RWPE1 (cell line): ENCODE data around the gene PAX4.

ENCODE experiments used
- CTCF ChIA-PET: fragments of 350-600 bp; sonication (Branson Sonifier 250); formaldehyde crosslinking; extraction: SDS; loops from one replicate; lab custom pipeline; 2021; lab: Yijun Ruan, JAX
- POLR2A ChIA-PET: fragments of 400-600 bp; formaldehyde crosslinking; extraction: SDS; loops from one replicate; lab custom pipeline; 2020; ENCODE audit warnings: antibody characterized with exemption; ENCODE audit not compliant: low non-redundant PET; lab: Yijun Ruan, JAX
- DNase-seq: peaks from one replicate; pipeline ENCODE4 v3.0.0; 2012; ENCODE audit warnings: low spot score
- H3K27ac ChIP-seq: fragments of 450-650 bp; 2 replicates; pipeline ENCODE4 v1.5.1; 2017
- TF ChIP-seq, protein P1 (sequence below): fragments of 450-650 bp; conservative IDR thresholded peaks from 2 replicates; pipeline ENCODE4 v1.5.1; 2017; ENCODE audit warnings: low read depth, mild to moderate bottlenecking

Gene PAX4

DNA sequence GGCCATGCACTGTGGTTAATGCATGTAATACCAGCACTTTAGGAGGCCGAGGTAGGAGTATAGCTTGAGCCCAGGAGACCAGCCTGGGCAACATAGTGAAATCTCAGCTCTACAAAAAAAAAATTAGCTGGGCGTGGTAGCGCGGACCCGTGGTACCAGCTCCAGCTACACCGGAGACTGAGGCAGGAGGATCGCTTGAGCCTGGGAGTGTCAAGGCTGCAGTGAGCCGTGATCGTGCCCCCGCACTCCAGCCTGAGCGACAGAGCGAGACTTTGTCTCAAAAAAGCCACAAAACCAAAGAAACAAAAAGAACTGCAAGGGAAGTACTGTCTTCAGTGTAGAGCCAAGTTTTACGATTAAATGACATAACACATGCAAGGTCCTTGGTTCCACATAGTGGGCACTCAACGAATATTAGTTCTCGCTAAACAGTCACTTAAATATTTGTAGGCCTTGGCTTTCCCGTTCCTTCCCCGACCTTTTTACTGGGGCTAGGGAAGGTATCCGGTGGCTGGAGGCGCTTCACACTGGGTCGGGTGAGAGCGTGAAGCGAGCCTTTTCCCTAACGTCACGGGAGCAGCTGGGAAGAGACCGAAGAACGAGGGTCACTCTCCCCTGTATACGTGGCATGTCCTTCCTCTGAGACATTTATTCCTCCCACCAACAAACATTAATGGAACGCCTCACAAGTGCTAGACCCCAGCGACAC is 33.1 kb upstream of the PAX4 start:
- TF ChIP-seq, protein P1, sequence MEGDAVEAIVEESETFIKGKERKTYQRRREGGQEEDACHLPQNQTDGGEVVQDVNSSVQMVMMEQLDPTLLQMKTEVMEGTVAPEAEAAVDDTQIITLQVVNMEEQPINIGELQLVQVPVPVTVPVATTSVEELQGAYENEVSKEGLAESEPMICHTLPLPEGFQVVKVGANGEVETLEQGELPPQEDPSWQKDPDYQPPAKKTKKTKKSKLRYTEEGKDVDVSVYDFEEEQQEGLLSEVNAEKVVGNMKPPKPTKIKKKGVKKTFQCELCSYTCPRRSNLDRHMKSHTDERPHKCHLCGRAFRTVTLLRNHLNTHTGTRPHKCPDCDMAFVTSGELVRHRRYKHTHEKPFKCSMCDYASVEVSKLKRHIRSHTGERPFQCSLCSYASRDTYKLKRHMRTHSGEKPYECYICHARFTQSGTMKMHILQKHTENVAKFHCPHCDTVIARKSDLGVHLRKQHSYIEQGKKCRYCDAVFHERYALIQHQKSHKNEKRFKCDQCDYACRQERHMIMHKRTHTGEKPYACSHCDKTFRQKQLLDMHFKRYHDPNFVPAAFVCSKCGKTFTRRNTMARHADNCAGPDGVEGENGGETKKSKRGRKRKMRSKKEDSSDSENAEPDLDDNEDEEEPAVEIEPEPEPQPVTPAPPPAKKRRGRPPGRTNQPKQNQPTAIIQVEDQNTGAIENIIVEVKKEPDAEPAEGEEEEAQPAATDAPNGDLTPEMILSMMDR: no peak
- DNase-seq: peak; percentile 36
- peak overlapping the region; percentile 84 for H3K27ac ChIP-seq
- CTCF ChIA-PET: no interaction called here
- POLR2A ChIA-PET: interaction anchor here (0.6 kb wide), 1 partner anchor 20 kb away, joined by 3 read pairs; no protein-coding TSS in a partner anchor

DNA sequence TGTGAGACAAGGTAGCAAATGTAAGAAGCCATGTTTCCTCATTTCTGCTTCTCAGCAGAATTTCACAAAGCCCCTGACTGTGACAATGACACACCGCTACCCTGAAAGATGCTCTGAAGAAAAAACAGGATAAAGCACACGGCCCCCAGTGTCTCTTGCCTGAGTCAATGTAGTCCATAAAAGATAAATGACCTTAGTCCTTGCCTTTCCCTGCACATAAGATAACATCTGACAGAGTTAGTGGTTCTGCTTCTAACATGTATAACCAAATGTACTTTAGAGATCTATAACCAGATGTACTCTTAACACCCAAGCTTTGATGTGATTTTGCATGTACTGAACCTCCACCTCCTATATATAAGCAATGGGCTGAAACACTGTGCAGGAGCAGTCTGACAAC is 31.0 kb upstream of the PAX4 start:
- TF ChIP-seq, protein P1: no peak
- no peak for DNase-seq
- CTCF ChIA-PET: interaction anchor here (0.7 kb wide), 1 partner anchor 486 kb away, joined by 3 read pairs; no protein-coding TSS in a partner anchor
- POLR2A ChIA-PET: no interaction called here
- no peak overlapping the region for H3K27ac ChIP-seq

DNA sequence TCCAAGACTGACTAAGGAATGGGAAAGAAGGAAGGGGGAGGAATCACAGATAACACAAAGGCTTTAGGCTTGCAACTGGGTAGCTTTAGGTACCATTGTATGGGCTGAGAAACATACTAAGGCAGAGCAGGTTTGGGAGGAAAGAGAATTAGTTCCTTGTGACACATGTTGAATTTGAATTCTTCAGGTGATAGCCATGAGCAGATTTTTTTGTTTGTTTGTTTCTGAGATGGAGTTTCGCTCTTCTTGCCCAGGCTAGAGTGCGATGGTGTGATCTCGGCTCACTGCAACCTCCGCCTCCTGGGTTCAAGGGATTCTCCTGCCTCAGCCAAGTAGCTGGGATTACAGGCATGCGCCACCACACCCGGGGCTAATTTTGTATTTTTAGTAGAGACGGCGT is 29.7 kb upstream of the PAX4 start:
- no peak for DNase-seq
- TF ChIP-seq, protein P1: no peak
- POLR2A ChIA-PET: no interaction called here
- CTCF ChIA-PET: no interaction called here
- no peak overlapping the region for H3K27ac ChIP-seq

DNA sequence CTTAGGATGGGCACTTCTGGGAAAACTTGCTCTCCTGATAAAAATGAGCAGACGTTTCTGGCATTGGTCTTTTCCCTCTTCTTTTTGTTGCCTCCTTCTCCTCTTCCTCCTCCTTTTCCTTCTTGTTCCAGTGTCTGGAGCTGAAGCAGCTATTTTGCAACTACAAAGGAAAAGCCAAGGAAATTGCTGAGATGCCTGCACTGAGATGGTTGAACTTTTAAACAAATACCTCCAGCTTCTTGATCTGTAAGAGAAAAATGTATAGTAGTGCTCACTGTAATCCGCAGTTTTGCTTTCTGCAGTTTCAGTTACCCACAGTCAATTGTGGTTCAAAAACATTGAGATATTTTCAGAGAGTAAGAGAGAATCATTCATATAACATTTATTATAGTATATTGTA is 26.5 kb upstream of the PAX4 start:
- POLR2A ChIA-PET: no interaction called here
- TF ChIP-seq, protein P1: no peak
- no peak for DNase-seq
- no peak overlapping the region for H3K27ac ChIP-seq
- CTCF ChIA-PET: no interaction called here

DNA sequence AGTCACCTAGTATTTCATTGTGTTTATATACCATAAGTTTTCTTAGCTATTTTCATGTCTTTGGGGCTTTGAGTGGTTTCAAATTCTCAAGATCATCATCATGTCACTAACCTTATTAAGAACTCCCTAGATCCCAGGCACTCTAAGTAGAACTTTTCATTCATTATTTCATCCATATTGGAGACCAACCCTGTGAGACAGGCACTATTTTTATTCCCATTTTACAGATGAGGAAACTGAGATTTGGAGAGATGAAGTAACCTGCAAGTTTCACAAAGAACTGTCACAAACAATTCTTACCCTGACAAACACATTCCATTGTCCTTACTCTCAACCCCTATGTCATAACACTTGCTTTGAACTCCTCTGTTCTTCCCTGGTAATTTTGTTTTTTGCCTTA is 20.3 kb upstream of the PAX4 start:
- ChIA-PET POLR2A (no interaction called here), CTCF (no interaction called here)
- TF ChIP-seq, protein P1: no peak
- H3K27ac ChIP-seq: no peak overlapping the region
- DNase-seq: no peak

DNA sequence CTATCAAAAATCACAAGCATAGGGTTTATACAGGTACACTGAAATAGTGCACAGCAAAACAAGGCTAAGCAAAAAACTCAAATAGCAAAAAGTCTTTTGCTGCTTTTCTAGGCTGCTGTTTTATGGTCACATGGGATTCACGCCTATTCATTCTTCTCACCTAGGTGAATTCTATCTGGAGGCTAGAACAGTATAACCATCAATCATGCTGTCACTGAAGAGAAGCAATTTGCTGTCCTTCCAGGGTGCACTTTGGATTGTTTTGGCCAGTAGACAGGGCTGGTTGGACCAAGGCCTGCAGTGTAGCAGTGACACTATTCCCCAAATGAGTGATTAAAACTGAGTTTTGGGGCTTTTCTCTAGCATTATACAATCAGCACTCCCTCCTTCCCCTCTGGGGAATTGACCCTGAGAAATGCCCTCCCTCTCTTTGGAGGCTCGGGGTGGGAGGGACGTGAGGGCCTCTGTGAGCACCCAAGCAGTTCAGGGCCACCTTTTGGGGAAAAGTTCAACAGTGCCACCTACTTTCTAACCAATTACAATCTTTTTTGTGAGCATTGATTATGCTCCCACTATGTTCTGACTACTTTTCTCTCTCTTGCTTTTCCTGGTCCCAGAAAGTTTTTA is 17.8 kb upstream of the PAX4 start:
- H3K27ac ChIP-seq: no peak overlapping the region
- no peak for DNase-seq
- CTCF ChIA-PET: no interaction called here
- POLR2A ChIA-PET: no interaction called here
- TF ChIP-seq, protein P1: no peak
